NCI-H2171 (cell line): ENCODE results near the gene CIBAR2.
"Not testable (repeated sequence)": the region's sequence is repeated elsewhere in the genome, so short reads cannot be mapped to it uniquely, and the experiment has no call there.

ENCODE experiments used
- DNase-seq: peaks from one replicate; lab custom pipeline; 2025; lab: John Stamatoyannopoulos, UW

Gene CIBAR2

GRCh38 chr16:85128079-85128837, 16.0 kb upstream of the CIBAR2 start:
- DNase-seq: no peak

GRCh38 chr16:85127379-85127723, 15.1 kb upstream of the CIBAR2 start:
- DNase-seq: no peak

- peak; percentile 90 for DNase-seq
Measured at GRCh38 chr16:85126705-85127378, 14.6 kb upstream of the CIBAR2 start.

GRCh38 chr16:85126394-85126704, 14.1 kb upstream of the CIBAR2 start:
- DNase-seq: peak; percentile 58

- no peak for DNase-seq
Measured at GRCh38 chr16:85125570-85126393, 13.5 kb upstream of the CIBAR2 start.

GRCh38 chr16:85124636-85125346, 12.5 kb upstream of the CIBAR2 start:
- DNase-seq: peak; percentile 75

GRCh38 chr16:85123891-85124635, 11.8 kb upstream of the CIBAR2 start:
- no peak for DNase-seq

- not testable (repeated sequence) for DNase-seq
Measured at GRCh38 chr16:85123441-85123840, 11.2 kb upstream of the CIBAR2 start.

GRCh38 chr16:85120006-85120340, 7.7 kb upstream of the CIBAR2 start:
- DNase-seq: no peak

GRCh38 chr16:85117418-85117817, 5.1 kb upstream of the CIBAR2 start:
- DNase-seq: no peak

GRCh38 chr16:85114909-85115567, 2.8 kb upstream of the CIBAR2 start:
- peak; percentile 47 for DNase-seq

- no peak for DNase-seq
Measured at GRCh38 chr16:85113913-85114312, 1.6 kb upstream of the CIBAR2 start.

GRCh38 chr16:85113168-85113733, 979 bp upstream of the CIBAR2 start:
- DNase-seq: no peak

GRCh38 chr16:85111184-85111583, 1.1 kb downstream of the CIBAR2 start:
- DNase-seq: no peak

GRCh38 chr16:85110105-85110504, 2.2 kb downstream of the CIBAR2 start:
- no peak for DNase-seq

GRCh38 chr16:85107532-85107931, 4.7 kb downstream of the CIBAR2 start:
- DNase-seq: no peak

- no peak for DNase-seq
Measured at GRCh38 chr16:85107083-85107482, 5.2 kb downstream of the CIBAR2 start.

- DNase-seq: no peak
Measured at GRCh38 chr16:85105475-85105874, 6.8 kb downstream of the CIBAR2 start.

GRCh38 chr16:85104821-85105391, 7.4 kb downstream of the CIBAR2 start:
- DNase-seq: no peak

GRCh38 chr16:85104147-85104546, 8.1 kb downstream of the CIBAR2 start:
- DNase-seq: no peak
